Right atrium auricular region (tissue), 2 donors: ENCODE results near the gene MIB1. TPM values are rescaled to one million over a fixed set of nuclear protein-coding genes. Genes with fewer than 3 reads are reported as not detected.
"Not testable (repeated sequence)": the region's sequence is repeated elsewhere in the genome, so short reads cannot be mapped to it uniquely, and the experiment has no call there.

Source experiments
- DNase-seq: peaks from one replicate; pipeline ENCODE4 v3.0.0-alpha.2; 2019; ENCODE audit warnings: low spot score
- H3K27ac ChIP-seq, 2 donors: fragments of 200-600 bp; sonication (generic); 1 replicate in 1 of 2; 2 replicates in 1 of 2; pipeline ENCODE4 v1.5.1; 2016 to 2019
- H3K27me3 ChIP-seq, 2 donors: fragments of 200-600 bp; sonication (generic); one replicate each; pipeline versions ENCODE4 v1.5.1 to v1.6.0; 2017 to 2019
- H3K36me3 ChIP-seq: fragments of 200-600 bp; sonication (generic); one replicate; pipeline ENCODE4 v1.5.1; 2016
- H3K4me1 ChIP-seq, 2 donors: fragments of 200-600 bp; sonication (generic); one replicate each; pipeline versions ENCODE4 v1.5.1 to v1.6.0; 2017 to 2019
- H3K4me3 ChIP-seq, 2 donors: fragments of 200-600 bp; sonication (generic); 1 replicate in 1 of 2; 2 replicates in 1 of 2; pipeline ENCODE4 v1.5.1; 2017 to 2019; ENCODE audit warnings: mild to moderate bottlenecking in 1 of 2, moderate library complexity in 1 of 2
- H3K9me3 ChIP-seq, 2 donors: fragments of 200-600 bp; sonication (generic); one replicate each; pipeline ENCODE4 v1.5.1; 2019
- total RNA-seq, 2 donors: library from RNA; depleted of rRNA; stranded (reverse); fragments of >200 nt; gene quantifications; one replicate each; pipeline ENCODE4 v1.1.0, GENCODE V29; 2016
- TF ChIP-seq, protein P1 (sequence below), 2 donors: fragments of 200-600 bp; sonication (generic); IDR thresholded peaks; one replicate each; pipeline ENCODE4 v1.5.1; 2019; ENCODE audit warnings: antibody characterized with exemption in 2 of 2

The MIB1 gene
- total RNA-seq, 2 donors from 2014 or later = 16.7 to 20.8 TPM

DNA sequence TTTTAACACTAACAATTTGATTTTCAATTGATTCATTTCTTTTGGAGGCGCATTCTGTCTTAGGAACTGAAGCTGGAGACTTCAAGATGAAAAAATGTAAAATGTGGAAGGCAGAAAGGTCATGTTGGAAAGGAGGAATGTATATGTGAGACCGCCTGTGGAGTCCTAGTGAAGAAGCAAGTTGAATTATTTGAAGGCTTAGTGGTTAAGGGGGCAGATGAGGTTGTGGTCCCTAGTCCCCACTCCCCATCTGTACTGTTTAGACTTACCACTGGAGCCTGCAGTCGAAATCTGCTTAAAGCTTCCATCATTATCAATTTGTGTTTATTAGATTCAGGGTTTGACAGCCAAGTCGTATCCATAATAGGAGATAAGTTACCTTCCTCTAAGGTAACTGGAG lies 15.4 kb upstream of the MIB1 start:
- H3K27me3 ChIP-seq = no peaks in the 10 kb centered on the region
- no peak for DNase-seq
- TF ChIP-seq, protein P1, sequence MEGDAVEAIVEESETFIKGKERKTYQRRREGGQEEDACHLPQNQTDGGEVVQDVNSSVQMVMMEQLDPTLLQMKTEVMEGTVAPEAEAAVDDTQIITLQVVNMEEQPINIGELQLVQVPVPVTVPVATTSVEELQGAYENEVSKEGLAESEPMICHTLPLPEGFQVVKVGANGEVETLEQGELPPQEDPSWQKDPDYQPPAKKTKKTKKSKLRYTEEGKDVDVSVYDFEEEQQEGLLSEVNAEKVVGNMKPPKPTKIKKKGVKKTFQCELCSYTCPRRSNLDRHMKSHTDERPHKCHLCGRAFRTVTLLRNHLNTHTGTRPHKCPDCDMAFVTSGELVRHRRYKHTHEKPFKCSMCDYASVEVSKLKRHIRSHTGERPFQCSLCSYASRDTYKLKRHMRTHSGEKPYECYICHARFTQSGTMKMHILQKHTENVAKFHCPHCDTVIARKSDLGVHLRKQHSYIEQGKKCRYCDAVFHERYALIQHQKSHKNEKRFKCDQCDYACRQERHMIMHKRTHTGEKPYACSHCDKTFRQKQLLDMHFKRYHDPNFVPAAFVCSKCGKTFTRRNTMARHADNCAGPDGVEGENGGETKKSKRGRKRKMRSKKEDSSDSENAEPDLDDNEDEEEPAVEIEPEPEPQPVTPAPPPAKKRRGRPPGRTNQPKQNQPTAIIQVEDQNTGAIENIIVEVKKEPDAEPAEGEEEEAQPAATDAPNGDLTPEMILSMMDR (IDR thresholded peaks at IDR 0.05) = no peak

DNA sequence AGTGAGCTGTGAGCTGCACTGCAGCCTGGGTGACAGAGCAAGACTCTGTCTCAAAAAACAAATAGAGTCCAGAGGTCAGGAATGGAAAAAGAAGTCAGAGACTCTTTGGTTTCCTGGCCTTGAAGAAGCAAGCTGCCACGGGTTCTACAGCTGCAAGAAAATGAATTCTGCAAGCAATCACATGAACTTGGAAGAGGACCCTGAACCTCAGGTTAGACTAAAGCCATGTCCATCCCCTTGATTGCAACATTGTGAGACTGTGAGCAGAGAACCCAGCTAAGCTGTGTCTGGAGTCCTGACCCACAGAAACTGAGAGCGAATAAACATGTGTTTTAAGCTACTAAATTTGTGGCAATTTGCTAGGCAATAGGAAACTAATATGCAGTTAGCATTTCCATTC lies 12.9 kb upstream of the MIB1 start:
- Histone ChIP-seq H3K4me3 (no peak overlapping the region), H3K27ac (no peak overlapping the region), H3K36me3 (no peaks in the 10 kb centered on the region), H3K9me3 (no peaks in the 10 kb centered on the region), H3K27me3 (no peaks in the 10 kb centered on the region), H3K4me1 (no peaks in the 10 kb centered on the region)
- TF ChIP-seq, protein P1 (IDR thresholded peaks at IDR 0.05) = no peak
- DNase-seq = no peak

More for the DNA sequence above, 15.4 kb upstream of the MIB1 start:
- Histone ChIP-seq H3K27ac (no peak overlapping the region), H3K4me1 (no peaks in the 10 kb centered on the region), H3K9me3 (no peaks in the 10 kb centered on the region), H3K4me3 (no peak overlapping the region), H3K36me3 (no peaks in the 10 kb centered on the region)

DNA sequence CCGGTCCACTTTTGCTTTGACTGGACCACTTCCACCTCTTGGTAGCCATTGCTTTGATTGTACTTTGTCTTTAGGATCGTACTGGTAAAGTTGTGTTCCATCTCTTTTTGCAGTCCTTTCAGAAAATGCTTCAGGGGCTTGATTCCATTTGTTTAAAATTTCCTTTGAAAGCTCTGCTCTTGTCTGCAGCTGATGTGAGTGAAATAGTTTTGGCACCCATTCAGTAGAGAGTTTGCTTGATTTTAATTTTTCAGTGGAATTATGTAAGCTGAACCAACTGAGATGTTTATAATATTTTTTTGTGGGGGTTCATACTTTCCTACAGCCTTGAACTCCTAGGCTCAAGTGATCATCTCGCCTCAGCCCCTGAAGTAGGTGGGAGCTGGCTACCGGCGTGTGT lies 7.6 kb upstream of the MIB1 start:
- Histone ChIP-seq H3K9me3 (no peaks in the 10 kb centered on the region), H3K36me3 (no peaks in the 10 kb centered on the region), H3K4me3 (no peak overlapping the region), H3K4me1 (peaks cover 0 to 6% of the 10 kb centered on the region in 2 donors), H3K27me3 (no peaks in the 10 kb centered on the region), H3K27ac (no peak overlapping the region)
- TF ChIP-seq, protein P1 (IDR thresholded peaks at IDR 0.05) = no peak
- DNase-seq = no peak

DNA sequence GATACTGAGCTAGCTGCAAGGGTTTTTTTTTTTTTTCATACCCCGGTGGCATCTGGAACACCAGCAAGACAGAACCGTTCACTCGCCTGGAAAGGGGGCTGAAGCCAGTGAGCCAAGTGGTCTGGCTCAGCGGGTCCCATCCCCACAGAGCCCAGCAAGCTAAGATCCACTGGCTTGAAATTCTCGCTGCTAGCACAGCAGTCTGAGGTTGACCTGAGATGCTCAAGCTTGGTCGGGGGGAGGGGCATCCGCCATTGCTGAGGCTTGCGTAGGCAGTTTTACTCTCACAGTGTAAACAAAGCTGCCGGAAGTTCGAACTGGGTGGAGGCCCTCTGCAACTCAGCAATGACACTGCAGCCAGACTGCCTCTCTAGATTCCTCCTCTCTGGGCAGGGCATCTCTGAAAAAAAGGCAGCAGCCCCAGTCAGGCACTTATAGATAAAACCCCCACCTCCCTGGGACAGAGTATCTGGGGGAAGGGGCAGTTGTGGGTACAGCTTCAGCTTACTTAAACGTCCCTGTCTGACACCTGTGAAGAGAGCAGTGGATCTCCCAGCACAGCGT lies 5.1 kb upstream of the MIB1 start:
- Histone ChIP-seq H3K27me3 (no peaks in the 10 kb centered on the region), H3K4me1 (peaks cover 0 to 13% of the 10 kb centered on the region in 2 donors), H3K4me3 (no peak overlapping the region), H3K9me3 (no peaks in the 10 kb centered on the region), H3K36me3 (no peaks in the 10 kb centered on the region), H3K27ac (no peak overlapping the region)
- DNase-seq = no peak
- TF ChIP-seq, protein P1 (IDR thresholded peaks at IDR 0.05) = no peak

DNA sequence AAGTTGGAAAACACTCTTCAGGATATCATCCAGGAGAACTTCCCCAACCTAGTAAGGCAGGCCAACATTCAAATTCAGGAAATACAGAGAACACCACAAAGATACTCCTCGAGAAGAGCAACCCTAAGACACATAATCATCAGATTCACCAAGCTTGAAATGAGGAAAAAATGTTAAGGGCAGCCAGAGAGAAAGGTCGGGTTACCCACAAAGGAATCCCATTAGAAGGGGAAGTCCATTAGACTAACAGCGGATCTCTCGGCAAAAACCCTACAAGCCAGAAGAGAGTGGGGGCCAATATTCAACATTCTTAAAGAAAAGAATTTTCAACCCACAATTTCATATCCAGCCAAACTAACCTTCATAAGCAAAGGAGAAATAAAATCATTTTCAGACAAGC lies 3.7 kb upstream of the MIB1 start:
- H3K27me3 ChIP-seq, DNase-seq, H3K4me3 ChIP-seq, H3K36me3 ChIP-seq, H3K27ac ChIP-seq, H3K9me3 ChIP-seq: not testable (repeated sequence)
- H3K4me1 ChIP-seq = peaks cover 0 to 16% of the 10 kb centered on the region in 2 donors

DNA sequence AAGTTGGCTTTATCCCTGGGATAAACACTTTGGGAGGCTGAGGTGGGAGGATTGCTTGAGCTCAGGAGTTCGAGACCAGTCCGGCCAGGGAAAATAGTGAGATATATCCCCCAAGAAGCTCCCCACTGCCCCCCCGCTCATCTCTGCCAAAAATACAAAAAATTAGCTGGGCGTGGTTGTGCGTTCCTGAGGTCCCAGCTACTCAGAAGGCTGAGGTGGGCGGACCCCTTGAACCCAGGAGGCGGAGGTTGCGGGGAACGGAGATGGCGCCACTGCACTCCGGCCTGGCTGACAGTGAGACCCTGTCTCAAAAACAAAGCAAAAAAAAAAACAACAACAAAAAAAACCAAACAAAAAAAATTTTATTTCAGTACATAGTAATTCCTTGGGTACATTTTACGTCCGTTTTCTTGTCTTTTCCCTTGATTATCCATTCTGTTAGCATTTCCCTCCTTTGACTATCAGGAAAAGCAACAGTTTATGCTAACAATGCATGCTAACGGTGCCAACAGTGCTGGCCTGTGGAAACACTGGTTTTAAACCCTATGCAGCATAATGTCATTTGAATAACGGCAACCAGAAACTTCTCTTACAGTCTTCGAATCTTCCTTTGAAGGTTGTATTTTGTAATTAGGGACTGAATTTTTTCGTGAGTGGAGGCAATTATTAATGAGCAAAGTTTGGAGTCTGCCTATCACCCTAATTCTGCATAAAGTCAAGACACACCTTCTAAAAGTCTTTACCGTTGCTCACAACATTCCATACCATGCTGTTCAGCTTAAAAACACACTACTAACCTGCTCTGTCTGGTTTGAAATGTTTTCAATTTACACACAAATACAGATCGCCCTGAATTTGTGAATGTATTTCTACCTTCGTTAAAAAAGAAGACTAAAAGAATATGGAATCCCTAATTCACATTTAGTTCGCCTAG lies 721 bp upstream of the MIB1 start:
- peak overlapping the region; percentile 28 to 99 for H3K4me3 ChIP-seq
- no peaks in the 10 kb centered on the region for H3K9me3 ChIP-seq
- TF ChIP-seq, protein P1 (IDR thresholded peaks at IDR 0.05) = no peak
- H3K27ac ChIP-seq = peak overlapping the region; percentile 99
- H3K27me3 ChIP-seq = no peaks in the 10 kb centered on the region
- no peak for DNase-seq
- peaks cover 0 to 31% of the 10 kb centered on the region in 2 donors for H3K4me1 ChIP-seq
- no peaks in the 10 kb centered on the region for H3K36me3 ChIP-seq
